K562 (cell line): Measurements from ENCODE around the gene IRF2BP2. TPM values are rescaled to one million over a fixed set of nuclear protein-coding genes. Genes with fewer than 3 reads are reported as not detected.

Experiments used
- BRF2 ChIP-seq: IDR thresholded peaks from 3 replicates; pipeline ENCODE4 v1.6.1; 2011; ENCODE audit warnings: borderline replicate concordance, mild to moderate bottlenecking; ENCODE audit not compliant: insufficient read length, insufficient read depth
- ERF ChIP-seq: fragments of 450-650 bp; formaldehyde crosslinking; IDR thresholded peaks from 2 replicates; pipeline ENCODE4 v1.4.0; 2020; ENCODE audit warnings: mild to moderate bottlenecking, mixed read lengths
- HDAC2 ChIP-seq: fragments of 450-650 bp; IDR thresholded peaks from 2 replicates; pipeline ENCODE4 v1.6.1; 2016; ENCODE audit warnings: mild to moderate bottlenecking
- KAT8 ChIP-seq: fragments of 450-650 bp; IDR thresholded peaks from 2 replicates; pipeline ENCODE4 v1.6.1; 2016; ENCODE audit warnings: low read depth, mild to moderate bottlenecking
- MCM3 ChIP-seq: fragments of 450-650 bp; IDR thresholded peaks from 2 replicates; pipeline ENCODE4 v1.6.1; 2016
- MYBL2 ChIP-seq, 2 experiments: fragments of 450-650 bp in 1 of 2; sonication (generic) in 1 of 2; formaldehyde crosslinking in 1 of 2; IDR thresholded peaks; 2 replicates each; pipeline versions ENCODE4 v1.6.1 to v1.8.1; 2017 to 2022; ENCODE audit warnings: borderline replicate concordance in 1 of 2, inconsistent platforms in 1 of 2, low read depth in 1 of 2, mild to moderate bottlenecking in 1 of 2, missing genetic modification reagents in 1 of 2, moderate library complexity in 1 of 2
- PCBP1 ChIP-seq: fragments of 200-400 bp; formaldehyde crosslinking; IDR thresholded peaks from 2 replicates; pipeline ENCODE4 v1.6.1; 2018; ENCODE audit warnings: mild to moderate bottlenecking, low read depth, low read length; ENCODE audit not compliant: poor library complexity, severe bottlenecking
- POLR2A ChIP-seq: fragments of 450-650 bp; conservative IDR thresholded peaks from 2 replicates; pipeline ENCODE4 v1.6.1; 2016
- RREB1 ChIP-seq: fragments of 250-450 bp; sonication (Bioruptor Pico); IDR thresholded peaks from 2 replicates; pipeline ENCODE4 v1.4.0; 2020
- TEAD4 ChIP-seq, 2 experiments: sonication (generic) in 1 of 2; formaldehyde crosslinking in 1 of 2; IDR thresholded peaks; 2 replicates each; pipeline versions ENCODE4 v1.6.1 to v1.8.0; 2012 to 2022; ENCODE audit warnings: borderline replicate concordance in 1 of 2, inconsistent platforms in 1 of 2, low read length in 1 of 2, mild to moderate bottlenecking in 1 of 2, missing genetic modification reagents in 1 of 2
- TRIM25 ChIP-seq: fragments of 450-650 bp; IDR thresholded peaks from 2 replicates; pipeline ENCODE4 v1.7.0; 2016; ENCODE audit warnings: borderline replicate concordance
- ZBTB11 ChIP-seq, 3 experiments: fragments of 200-800 bp in 1 of 3; fragments of 250-450 bp in 1 of 3; fragments of 450-650 bp in 1 of 3; sonication (Bioruptor Pico) in 1 of 3; sonication (Bioruptor generic) in 1 of 3; formaldehyde crosslinking in 1 of 3; IDR thresholded peaks; 2 replicates each; pipeline versions ENCODE4 v1.6.1 to v1.8.0; 2016 to 2022; ENCODE audit warnings: mild to moderate bottlenecking in 2 of 3, missing genetic modification characterization in 2 of 3, missing compliant biosample characterization in 1 of 3, moderate library complexity in 1 of 3
- polyA plus RNA-seq, 8 experiments: library from polyadenylated mRNA; depleted of rRNA in 4 of 8; stranded (reverse) in 5 of 8; unstranded in 3 of 8; fragments of >200 nt; fragmentation: Nextera tagmentation in 2 of 8; fragmentation: Illumina TruSeq in 1 of 8; extraction: Ambion mirVana in 2 of 8; extraction: Trizol in 1 of 8; gene quantifications; 2 replicates each; pipeline versions ENCODE4 v1.2.1 to v1.2.3, GENCODE V29; 2011 to 2014; ENCODE audit warnings: inconsistent platforms in 1 of 8, missing spikeins in 1 of 8
- total RNA-seq, 7 experiments: library from RNA; depleted of rRNA in 6 of 7; stranded (reverse); fragments of >200 nt in 6 of 7; fragmentation: Illumina TruSeq in 2 of 7; extraction: Trizol in 2 of 7; gene quantifications; 2 replicates each; pipeline versions ENCODE4 v1.2.1 to v1.2.3, GENCODE V29; 2011 to 2021; ENCODE audit warnings: low replicate concordance in 1 of 7

Gene IRF2BP2
- total and polyA plus RNA-seq, 9 of the 15 experiments (the other 6 are each of a cell fraction or from before 2014, with no cell fraction given): 7.7 to 68.6 (median 22.1) TPM

- no peak for TF ChIP-seq BRF2
- TF ChIP-seq POLR2A: peak; percentile 72
- TF ChIP-seq ERF (CRISPR knock-in tag): no peak; the same call in 1 of the 2 replicates
- TF ChIP-seq TRIM25: no peak
- TF ChIP-seq ZBTB11 (CRISPR knock-in tag; IDR thresholded peaks at IDR 0.05): peak in 1 of 3 experiments; percentile 41; a peak in 1 of 6 replicates
- no peak for TF ChIP-seq MCM3
- 0 out of 2 replicates have a peak, but pooled peaks have one; percentile 64 for TF ChIP-seq HDAC2
- no peak; the same call in 1 of the 2 replicates for TF ChIP-seq RREB1 (CRISPR knock-in tag)
- no peak for TF ChIP-seq MYBL2 (IDR thresholded peaks at IDR 0.05; ENCODE audit: low read depth)
- TF ChIP-seq MYBL2 (CRISPR knock-in tag; IDR thresholded peaks at IDR 0.05; ENCODE audit: borderline replicate concordance): no peak
- TF ChIP-seq KAT8: no peak
- TF ChIP-seq PCBP1: no peak
- peak; percentile 63 for TF ChIP-seq TEAD4 (IDR thresholded peaks at IDR 0.05; ENCODE audit: low read length)
- TF ChIP-seq TEAD4 (CRISPR knock-in tag; IDR thresholded peaks at IDR 0.05; ENCODE audit: borderline replicate concordance): no peak
Measured at GRCh38 chr1:234602334-234603220, 7.4 kb downstream of the IRF2BP2 start (continued).
